GM18511 (cell line): ENCODE data around the gene CLSTN2.

ENCODE experiments used
- ATAC-seq: cut with Tn5 transposase; IDR thresholded peaks from one replicate; pipeline ENCODE4 v1.9.1; 2021; ENCODE audit warnings: mild to moderate bottlenecking, moderate library complexity; ENCODE audit not compliant: unreplicated experiment

Gene CLSTN2

DNA sequence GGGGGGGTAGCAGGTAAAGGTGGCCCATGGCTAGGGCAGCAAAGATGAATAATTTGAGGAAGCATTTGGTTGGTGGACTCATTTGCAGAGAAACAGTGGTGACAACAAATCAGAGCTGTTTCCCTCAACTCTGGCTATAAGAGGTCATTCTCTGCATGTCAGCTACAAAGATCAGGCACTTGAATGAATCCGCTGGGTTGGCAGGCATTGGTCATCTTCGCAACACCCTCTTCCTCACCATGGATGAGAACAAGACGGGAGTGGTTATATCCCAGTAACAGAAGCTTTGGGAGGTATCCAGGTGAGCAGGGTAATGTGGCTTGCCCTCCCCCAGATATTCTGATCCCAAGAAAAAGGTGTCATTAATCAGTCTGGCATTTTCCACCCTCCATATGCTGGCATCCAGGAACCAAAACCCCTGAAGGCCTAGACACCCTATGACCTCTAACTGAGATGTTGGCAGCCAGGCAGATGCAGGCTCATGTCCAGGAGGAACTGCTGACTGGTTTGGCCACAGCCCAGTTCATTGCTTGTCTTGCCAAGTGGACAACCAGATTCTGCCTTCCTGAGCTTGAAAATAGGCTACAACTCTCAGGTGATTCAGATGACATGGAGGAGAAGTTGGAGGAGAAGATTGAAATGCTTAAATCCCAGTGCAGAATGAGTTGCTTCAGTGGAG is 634.0 kb downstream of the CLSTN2 start:
- no peak for ATAC-seq

DNA sequence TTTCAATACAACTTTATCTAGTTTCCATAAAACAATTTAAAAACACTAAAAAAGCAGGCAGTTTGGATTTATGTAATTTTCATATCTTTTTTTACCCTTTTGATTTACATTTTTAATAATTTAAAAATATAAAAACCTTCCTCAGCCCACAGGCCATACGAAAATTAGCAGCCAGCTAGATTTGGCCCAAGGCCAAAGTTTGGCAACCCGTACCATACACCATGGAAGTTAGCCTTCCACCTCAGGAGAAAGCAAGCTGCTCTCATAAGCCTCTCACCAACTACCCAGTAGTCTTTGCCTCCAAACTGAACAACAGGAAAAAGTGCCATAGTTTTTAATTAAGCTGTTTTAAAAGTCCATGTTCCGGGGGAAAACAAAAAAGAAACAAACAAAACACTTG is 635.6 kb downstream of the CLSTN2 start:
- ATAC-seq, result no peak

DNA sequence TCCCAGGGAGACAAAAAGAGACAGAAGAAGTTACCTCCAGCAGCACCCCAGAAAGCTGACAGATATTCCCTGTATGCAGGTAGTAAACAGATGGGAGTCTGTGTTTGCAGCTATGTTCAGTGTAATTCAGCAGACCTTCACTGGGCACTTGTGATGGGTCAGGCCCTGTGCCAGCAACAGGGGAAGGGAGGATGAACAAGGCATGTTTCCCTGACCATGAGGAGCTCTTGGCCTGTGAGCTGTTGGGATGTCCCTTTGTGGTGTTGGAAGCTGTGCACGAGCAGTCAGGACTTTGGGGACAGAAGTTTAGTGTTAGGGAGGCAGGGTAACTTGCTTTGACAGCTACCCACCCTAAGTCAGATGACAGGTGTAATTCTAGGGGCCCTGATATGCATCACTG is 636.9 kb downstream of the CLSTN2 start:
- no peak for ATAC-seq

DNA sequence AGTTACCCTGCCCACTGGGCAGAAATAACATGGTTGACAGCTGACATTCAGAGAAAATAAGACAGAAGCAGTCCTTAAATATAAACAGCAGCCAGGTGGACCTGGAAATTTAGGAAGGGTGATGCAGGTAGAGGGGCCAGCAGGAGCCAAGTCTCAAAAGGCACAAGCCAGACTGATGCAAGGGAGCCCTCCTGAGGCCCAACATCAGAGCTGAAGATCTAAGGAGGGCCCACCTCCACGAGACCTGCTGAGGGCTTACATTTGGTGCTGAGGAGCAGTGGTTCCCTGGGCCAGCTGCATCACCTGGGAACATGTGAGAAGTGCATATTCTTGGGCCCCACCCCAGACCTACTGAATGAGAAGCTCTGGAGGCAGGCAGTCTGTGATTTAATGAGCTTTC is 637.3 kb downstream of the CLSTN2 start:
- ATAC-seq, result no peak

DNA sequence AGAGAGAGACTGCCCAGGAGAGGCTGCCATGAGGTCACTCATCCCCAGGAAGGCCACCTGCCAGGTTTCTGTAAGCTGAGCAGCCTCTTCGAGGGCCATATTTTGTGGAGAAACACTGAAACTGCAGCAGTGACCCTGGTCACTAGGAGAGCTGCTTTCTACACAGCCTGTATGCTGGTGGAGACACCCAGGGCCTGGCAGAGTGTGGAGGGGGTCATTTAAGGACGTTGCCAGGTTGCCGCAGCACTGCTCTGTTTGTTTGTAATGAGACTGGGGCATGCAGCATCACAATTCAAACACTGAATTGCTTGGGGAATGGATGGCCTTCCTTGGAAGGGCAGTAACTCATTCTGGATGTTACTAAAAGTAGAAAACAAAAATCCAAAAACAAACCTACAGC is 638.0 kb downstream of the CLSTN2 start:
- ATAC-seq, result no peak

DNA sequence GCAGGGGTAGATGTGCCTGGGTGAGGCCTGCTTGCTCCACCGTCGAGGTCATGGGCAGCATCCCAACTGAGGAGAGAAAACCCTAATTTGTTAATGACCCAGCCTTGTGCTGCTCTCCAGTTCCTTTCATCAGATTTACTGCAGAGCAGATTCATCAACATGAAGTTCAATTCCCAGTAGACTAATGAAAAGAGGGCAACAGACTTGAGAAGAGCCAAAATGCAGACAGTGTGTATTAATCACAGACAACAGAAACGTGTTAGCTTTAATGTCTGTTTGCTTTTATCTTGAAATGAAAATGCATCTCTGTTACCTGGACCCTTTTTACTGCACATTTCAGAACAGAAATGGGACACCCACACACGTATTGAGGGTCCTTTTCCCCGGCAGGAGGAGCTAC is 639.4 kb downstream of the CLSTN2 start:
- ATAC-seq, result no peak

DNA sequence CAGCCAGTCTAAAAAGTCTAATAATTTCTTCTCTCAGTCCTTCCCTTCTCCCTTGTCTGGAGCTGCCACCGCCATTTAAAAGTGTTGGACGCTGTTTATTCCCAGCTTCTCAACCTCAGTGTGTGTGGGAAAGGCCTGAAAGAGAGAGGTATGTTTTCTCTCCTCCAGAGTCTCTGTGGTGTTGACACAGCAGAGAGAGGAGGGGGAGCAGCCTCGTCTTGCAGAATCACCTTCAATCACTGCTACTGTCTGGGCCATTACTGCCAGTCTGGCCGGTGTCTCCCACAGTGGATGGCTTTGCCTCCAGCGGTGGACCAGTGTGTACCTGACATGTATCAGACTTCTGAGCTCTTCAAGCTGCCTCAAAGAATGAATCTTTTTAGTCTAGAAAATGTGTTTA is 641.5 kb downstream of the CLSTN2 start:
- no peak for ATAC-seq

DNA sequence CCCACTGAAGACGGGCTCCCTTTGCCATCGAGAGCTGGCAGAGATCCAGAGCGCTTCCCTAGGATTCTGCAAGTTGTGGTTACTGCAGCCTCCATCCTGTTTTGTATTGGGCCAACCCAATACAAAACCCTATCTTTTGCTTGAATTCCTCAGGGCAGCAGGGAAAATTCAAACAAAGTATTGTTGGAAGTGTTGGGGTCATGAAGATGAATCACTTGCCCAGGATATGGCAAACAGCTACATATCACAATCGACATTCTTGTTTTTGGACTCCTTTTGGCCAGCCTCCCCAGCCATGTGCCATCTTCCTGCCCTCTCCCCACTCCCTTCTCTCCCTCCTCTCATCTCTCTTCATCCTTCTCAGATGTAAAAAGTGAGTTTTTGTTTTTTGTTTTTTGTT is 642.9 kb downstream of the CLSTN2 start:
- no peak for ATAC-seq

DNA sequence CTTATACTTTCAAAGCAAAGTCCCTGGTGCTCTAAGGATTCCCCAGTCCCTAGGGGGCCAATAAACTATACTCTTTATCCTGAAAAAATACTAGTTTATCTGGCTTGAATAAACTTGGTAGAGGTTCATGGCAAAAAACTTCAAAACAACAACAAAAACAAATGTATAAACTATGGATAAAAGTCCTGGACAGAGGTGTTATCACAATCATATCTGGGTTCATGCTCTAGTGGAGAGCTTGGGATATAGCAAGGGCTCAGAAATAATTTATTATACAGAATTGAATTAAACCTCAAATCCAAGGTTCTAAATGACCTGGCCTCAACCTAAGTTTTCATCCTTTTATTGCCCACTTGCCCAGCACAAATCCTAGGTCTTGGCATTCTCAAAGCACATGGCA is 644.3 kb downstream of the CLSTN2 start:
- ATAC-seq, result no peak

DNA sequence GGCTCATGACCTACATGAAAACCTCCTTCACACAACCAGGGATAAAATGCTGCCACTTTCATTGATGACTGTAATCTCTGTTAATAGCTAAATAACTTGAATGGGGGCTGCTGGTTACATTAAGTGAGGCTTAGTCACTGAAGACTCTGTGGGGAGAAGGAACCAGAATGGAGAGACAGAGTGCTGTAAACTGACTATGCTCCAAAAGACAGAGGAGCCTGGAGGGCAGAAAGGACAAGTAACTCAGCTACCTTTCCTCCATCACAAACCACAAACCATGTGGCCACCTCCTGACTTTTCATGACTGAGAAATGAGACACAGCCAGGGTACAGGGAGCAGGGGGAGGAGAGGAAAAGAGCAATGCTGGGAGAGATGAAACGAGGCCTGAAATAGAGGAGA is 645.8 kb downstream of the CLSTN2 start:
- ATAC-seq, result no peak

DNA sequence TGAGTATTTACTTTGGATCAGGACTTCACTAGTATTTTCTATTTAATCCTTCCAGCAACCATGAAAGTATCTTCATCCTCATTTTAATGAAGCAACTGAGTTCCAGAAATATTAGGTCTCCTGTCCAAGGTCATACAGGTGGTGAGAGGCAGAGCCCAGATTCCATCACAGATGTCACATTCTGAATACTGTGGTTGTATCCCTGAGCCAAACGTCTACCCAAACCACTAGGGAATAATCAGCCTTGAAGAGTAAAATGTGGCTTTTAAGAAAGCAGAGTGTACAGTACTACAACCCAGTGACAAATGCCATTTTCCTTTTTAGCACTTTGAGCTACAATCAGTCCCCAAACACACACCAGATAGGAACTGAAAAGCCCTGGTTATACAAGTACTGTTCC is 649.6 kb downstream of the CLSTN2 start:
- no peak for ATAC-seq

DNA sequence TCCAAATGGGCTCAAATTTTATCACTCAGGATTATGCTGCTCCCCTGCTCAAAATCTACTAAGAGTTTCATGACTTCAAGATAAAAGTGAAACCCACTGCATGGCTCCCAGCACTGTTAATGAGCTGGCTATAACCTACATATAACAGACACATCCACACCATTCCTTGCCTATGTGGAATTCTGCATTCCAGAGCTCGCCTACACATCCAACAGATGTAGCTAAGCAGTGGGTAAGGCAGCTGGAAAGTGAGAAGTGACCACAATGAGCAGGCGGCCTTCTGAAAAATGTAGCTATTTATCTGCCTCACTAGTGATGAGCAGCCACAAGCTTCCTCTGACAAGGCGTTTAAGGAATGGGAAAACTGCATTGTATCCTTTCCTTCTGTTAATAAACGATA is 650.8 kb downstream of the CLSTN2 start:
- no peak for ATAC-seq

DNA sequence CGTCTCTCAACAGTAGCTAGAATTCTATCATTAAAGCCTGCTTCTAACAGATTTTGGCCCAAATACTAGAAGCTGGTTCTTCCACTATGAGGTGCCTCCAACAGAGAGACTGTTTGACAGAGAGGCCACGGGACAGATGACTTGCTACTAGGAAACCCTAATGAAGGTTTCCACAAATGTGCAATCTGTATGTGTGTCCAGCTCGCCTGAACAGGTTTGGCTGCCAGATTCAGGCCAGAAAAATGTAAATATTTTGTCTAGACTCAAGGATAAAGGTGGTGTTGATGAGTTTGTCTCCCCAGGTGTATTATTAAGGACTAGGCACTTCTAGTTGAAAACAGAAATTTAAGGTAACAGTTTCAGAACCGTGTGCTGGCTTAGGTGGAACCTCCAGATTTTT is 651.3 kb downstream of the CLSTN2 start:
- no peak for ATAC-seq

DNA sequence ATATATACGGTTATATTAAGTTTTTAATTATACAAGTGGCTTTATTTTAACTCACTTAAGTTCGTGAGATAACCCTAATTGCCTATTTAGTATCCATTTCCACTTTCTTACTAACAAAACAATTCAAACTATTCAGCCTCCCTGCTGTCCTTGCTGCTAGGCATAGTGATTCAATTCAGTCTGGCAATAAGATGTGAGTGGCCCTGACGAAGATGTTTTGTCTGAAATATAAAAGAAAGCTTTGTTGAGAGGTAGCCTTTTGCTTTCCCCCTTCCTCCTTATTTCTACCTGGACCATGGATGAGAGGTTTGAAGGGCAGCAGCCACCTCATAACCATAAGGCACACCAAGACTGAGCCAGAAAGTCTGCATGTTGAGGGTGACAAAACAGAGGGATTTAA is 653.6 kb downstream of the CLSTN2 start:
- ATAC-seq, result no peak

DNA sequence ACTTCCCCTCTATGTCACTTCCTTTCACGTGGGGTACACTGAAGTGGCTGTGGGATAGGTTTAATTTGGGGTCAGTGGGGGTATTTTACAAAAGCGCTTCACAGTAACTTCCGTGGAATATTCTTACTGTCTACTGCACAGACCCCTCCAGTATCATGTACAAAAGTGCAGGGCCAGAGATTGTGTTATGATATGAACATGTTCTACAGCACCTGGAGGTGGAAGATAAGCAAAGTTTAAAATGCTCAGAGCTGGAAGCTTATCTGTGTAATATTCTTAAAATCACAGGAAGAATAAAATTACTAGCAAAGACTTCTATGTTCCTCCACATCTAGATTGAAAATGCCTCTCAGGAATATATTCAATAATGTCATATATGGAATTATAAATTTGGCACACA is 658.8 kb downstream of the CLSTN2 start:
- ATAC-seq, result no peak

DNA sequence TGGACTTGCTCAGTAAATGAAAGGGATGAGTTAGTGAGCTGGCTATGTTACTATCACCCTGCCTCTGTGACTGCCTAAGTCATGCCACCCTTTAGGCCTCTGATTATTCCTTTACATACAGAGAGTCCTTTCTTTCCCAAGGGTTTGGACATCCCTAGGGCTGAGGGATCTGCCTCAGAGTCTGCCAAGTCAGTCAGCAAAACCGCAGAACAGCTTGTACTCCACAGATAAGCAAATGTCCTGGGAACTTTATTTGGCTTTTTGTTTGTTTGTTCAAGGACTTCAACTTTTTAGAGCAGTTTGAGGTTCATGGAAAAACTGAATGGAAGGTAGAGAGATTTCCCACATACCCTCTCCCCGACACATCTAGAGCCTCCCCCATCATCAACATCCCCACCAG is 660.3 kb downstream of the CLSTN2 start:
- ATAC-seq, result no peak

DNA sequence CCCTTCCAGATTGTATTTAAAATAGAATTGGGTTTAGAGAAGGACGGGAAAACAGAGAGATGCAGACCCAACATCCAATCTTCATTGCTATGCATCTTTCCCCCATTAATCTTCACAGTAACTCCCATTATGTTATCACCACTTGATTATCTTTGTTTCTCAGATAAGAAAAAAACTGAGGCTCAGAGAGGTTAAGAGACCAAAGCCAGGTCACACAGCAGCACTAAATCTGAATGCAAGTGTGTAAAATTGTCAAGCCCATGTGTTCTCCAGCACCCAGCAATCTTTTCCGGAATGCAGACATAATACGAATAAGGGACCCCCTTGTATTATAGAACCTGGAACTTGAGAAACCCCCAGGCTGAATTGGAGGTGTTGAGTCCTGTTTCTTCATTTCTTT is 662.4 kb downstream of the CLSTN2 start:
- ATAC-seq, result no peak

DNA sequence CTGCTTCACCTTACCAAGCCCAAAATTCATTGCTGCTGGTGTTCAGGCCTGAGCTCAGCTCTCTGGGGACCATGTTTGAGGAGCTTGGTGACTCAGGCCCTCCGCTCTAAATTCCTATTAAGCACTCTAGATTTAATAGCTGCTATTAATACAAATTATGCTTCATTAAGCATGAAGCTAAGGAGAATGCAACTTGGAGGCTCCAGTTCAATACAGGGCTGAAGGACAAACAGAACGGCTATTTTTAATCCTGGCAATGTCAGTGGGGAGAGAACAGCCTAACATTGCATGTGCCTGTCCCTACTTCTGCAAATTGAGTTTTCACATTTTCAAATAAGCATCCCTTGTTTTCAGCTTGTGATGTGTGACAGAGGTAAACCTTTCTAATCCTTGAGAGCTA is 662.8 kb downstream of the CLSTN2 start:
- ATAC-seq, result no peak

DNA sequence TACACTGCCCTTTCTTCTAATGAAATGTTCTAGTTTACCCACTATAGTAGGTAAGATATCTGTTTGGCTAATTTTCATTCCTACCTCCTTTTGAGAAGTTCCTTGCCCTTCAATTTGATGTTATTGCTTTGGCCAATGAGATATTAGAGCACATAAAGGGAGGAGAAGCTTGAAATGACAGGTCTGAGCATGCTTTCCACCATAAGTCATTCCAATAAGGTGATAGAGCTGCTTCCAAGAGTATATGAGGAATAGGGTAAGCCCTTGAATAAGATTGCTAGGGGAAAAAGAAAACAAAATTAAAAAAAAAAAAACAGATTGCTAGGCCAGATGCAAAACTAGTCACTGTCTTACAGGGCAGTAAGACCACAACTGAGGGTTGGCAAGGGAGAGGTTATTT is 664.0 kb downstream of the CLSTN2 start:
- ATAC-seq, result no peak

DNA sequence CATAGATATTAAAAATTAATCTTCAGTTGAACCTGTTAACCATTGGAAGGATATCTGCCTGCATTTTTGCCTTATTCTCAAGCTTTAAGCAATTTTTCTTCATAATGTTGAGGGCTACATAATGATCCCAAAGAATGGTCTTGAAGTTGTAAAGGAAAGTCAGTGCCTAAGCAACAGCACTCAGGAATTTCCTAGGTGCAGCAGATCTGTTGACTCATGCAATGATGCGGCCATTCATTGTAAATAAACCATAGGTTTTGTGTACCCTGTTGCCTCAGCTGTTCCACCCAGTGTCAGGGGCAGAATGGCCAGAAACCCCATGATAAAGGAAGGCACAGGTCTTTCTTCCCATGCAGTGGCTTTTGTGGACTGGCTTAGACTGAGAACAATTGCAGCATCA is 664.5 kb downstream of the CLSTN2 start:
- ATAC-seq, result no peak

DNA sequence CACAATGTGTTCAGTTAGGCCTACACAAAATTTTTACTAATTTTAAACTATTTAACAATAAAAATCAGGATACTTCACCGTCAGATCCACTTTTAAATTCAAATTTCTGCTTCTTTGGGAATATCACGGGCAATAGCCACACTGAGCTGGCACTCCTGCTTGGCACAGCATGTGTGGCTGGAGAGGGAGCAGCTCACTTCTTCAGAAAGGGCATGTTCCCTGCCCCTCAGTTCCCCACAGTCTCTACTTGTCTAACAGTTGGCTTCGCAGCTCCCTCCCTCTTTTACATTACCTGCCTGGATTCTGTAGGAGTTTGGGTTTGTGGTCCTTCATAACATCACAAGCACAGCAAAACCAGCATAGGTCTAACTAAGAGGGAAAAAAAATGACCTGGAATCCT is 666.9 kb downstream of the CLSTN2 start:
- ATAC-seq, result no peak

DNA sequence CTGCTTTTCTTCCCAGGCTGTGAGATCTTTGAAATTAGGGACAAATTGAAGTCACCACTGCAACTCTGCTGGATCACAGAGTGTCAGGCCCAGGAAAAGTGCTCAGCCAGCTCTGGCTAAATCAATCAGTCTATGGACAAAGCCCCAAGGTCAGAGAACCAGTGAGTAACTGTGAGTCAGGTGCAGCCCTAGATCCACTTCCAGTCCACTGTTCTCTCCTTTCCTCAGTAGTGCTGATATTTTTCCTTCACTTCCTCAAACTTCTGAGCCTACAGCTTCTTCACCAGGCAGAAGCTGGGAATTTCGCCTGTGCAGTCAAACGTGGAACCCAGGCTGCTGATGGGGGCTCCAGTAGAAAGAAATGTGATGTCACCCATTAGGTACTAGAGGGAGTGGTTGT is 667.8 kb downstream of the CLSTN2 start:
- ATAC-seq, result no peak

DNA sequence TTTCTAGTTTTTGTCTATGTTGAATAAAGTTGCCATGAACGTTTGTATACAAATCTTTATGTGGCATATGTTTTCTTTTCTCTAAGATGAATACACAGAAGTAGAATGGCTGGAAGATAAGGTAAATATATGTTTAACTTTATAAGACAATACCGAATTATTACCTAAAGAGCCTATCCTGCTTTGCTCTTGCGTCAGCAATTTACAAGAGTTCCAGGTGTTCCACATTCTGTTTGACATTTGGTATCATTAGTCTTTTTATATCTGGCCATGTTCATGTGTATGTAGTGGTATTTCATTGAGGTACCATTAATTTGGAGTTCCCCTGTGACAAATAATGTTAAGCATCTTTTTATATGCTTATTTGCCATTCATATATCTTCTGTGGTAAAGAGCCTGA is 668.8 kb downstream of the CLSTN2 start:
- no peak for ATAC-seq

DNA sequence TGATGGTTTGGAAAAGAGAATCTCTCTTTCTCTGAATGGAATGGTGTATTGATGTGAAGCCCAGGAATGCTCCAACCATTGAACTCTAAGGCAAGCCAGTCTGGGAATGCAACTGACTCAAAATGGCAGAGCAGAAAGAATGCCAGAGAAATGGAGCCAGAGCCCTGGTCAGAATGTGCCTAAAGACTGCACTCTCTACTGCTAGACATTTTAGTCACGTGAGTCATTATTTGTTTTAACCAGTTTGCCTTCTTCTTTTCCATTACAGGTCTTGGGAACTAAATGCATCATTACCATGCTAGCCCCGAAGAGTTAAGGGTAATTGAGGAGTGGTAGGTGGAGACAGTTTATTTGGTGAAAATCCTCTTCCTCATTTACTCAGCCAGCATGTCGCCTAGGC is 675.6 kb downstream of the CLSTN2 start:
- ATAC-seq, result no peak
